ENCODE results near the gene LNP1.

GRCh38 chr3:100500320-100500880 lies 99.1 kb downstream of the LNP1 start:
- TF ChIP-seq EZH2 (IDR thresholded peaks at IDR 0.05; ENCODE audit: insufficient read depth, poor library complexity, severe bottlenecking): no peak
- TF ChIP-seq EZH2phosphoT487 (IDR thresholded peaks at IDR 0.05; ENCODE audit: insufficient read depth, low read depth): no peak

All from GM23248 (cell line).